Parathyroid adenoma (tissue), 2 donors: Measurements from ENCODE around the gene NAA25.
"Not testable (repeated sequence)": the region's sequence is repeated elsewhere in the genome, so short reads cannot be mapped to it uniquely, and the experiment has no call there.

Experiments used
- H2AFZ ChIP-seq: fragments of 300-600 bp; sonication (generic); one replicate; pipeline ENCODE4 v1.7.0; 2017; ENCODE audit warnings: antibody characterized with exemption, mild to moderate bottlenecking
- H3K27ac ChIP-seq: fragments of 300-600 bp; sonication (generic); one replicate; pipeline ENCODE4 v1.7.0; 2017
- H3K27me3 ChIP-seq: fragments of 300-600 bp; sonication (generic); one replicate; pipeline ENCODE4 v1.7.0; 2017; ENCODE audit warnings: low read length; ENCODE audit not compliant: control insufficient read depth, insufficient read depth
- H3K36me3 ChIP-seq: fragments of 300-600 bp; sonication (generic); one replicate; pipeline ENCODE4 v1.7.0; 2017; ENCODE audit warnings: low read length; ENCODE audit not compliant: control insufficient read depth, insufficient read depth
- H3K4me1 ChIP-seq: fragments of 300-600 bp; sonication (generic); one replicate; pipeline ENCODE4 v1.7.0; 2017; ENCODE audit warnings: control low read depth
- H3K4me2 ChIP-seq: fragments of 300-600 bp; sonication (generic); one replicate; pipeline ENCODE4 v1.7.0; 2017; ENCODE audit warnings: low read length
- H3K4me3 ChIP-seq: fragments of 300-600 bp; sonication (generic); one replicate; pipeline ENCODE4 v1.7.0; 2017; ENCODE audit warnings: low read depth, low read length
- H3K79me2 ChIP-seq: fragments of 300-600 bp; sonication (generic); one replicate; pipeline ENCODE4 v1.7.0; 2017; ENCODE audit warnings: control low read depth
- H3K9ac ChIP-seq: fragments of 300-600 bp; sonication (generic); one replicate; pipeline ENCODE4 v1.7.0; 2017; ENCODE audit warnings: mild to moderate bottlenecking
- H3K9me3 ChIP-seq: fragments of 300-600 bp; sonication (generic); one replicate; pipeline ENCODE4 v1.7.0; 2017; ENCODE audit warnings: low read length; ENCODE audit not compliant: control insufficient read depth
- CTCF ChIP-seq: fragments of 300-600 bp; sonication (generic); IDR thresholded peaks from one replicate; pipeline ENCODE4 v1.7.0; 2017; ENCODE audit warnings: antibody characterized with exemption, mild to moderate bottlenecking
- donor health status: primary hyperparathyroidism.

NAA25 gene

GRCh38 chr12:112103758-112104503, 4.7 kb downstream of the NAA25 start:
- no peak overlapping the region for H3K9ac ChIP-seq
- no peaks in the 10 kb centered on the region for H3K4me1 ChIP-seq
- H3K27me3 ChIP-seq = no peaks in the 10 kb centered on the region
- no peak overlapping the region for H3K4me2 ChIP-seq
- no peaks in the 10 kb centered on the region for H3K36me3 ChIP-seq
- H3K79me2 ChIP-seq = peaks cover 40% of the 10 kb centered on the region
- H3K9me3 ChIP-seq = no peaks in the 10 kb centered on the region
- H2AFZ ChIP-seq = no peak overlapping the region
- H3K4me3 ChIP-seq = no peak overlapping the region
- TF ChIP-seq CTCF = no peak
- H3K27ac ChIP-seq = no peak overlapping the region

GRCh38 chr12:112102746-112103145, 5.8 kb downstream of the NAA25 start:
- H3K27me3 ChIP-seq, H3K4me3 ChIP-seq, H3K4me2 ChIP-seq, H3K27ac ChIP-seq, H3K9me3 ChIP-seq, H3K9ac ChIP-seq, H3K4me1 ChIP-seq, H2AFZ ChIP-seq, H3K36me3 ChIP-seq: not testable (repeated sequence)
- peaks cover 36% of the 10 kb centered on the region for H3K79me2 ChIP-seq

- Histone ChIP-seq H3K9me3 (no peaks in the 10 kb centered on the region), H3K27ac (no peak overlapping the region), H2AFZ (no peak overlapping the region), H3K36me3 (no peaks in the 10 kb centered on the region), H3K4me1 (no peaks in the 10 kb centered on the region), H3K4me3 (no peak overlapping the region), H3K9ac (no peak overlapping the region), H3K79me2 (peaks cover 31% of the 10 kb centered on the region), H3K4me2 (no peak overlapping the region), H3K27me3 (no peaks in the 10 kb centered on the region)
- TF ChIP-seq CTCF = no peak
Measured at GRCh38 chr12:112102127-112102526, 6.5 kb downstream of the NAA25 start.

GRCh38 chr12:112100500-112100899, 8.1 kb downstream of the NAA25 start:
- not testable (repeated sequence) for H2AFZ ChIP-seq, H3K4me3 ChIP-seq, H3K27me3 ChIP-seq, H3K27ac ChIP-seq, H3K4me1 ChIP-seq, H3K36me3 ChIP-seq, H3K4me2 ChIP-seq, H3K9ac ChIP-seq, H3K9me3 ChIP-seq
- H3K79me2 ChIP-seq = peaks cover 36% of the 10 kb centered on the region

GRCh38 chr12:112097641-112098040, 10.9 kb downstream of the NAA25 start:
- H3K9ac ChIP-seq = no peak overlapping the region
- H3K79me2 ChIP-seq = peaks cover 25% of the 10 kb centered on the region
- TF ChIP-seq CTCF = no peak
- no peaks in the 10 kb centered on the region for H3K9me3 ChIP-seq
- no peaks in the 10 kb centered on the region for H3K27me3 ChIP-seq
- H3K4me2 ChIP-seq = no peak overlapping the region
- H3K4me3 ChIP-seq = no peak overlapping the region
- H3K27ac ChIP-seq = no peak overlapping the region
- no peaks in the 10 kb centered on the region for H3K4me1 ChIP-seq
- no peaks in the 10 kb centered on the region for H3K36me3 ChIP-seq
- no peak overlapping the region for H2AFZ ChIP-seq

GRCh38 chr12:112096667-112097066, 11.9 kb downstream of the NAA25 start:
- peaks cover 23% of the 10 kb centered on the region for H3K79me2 ChIP-seq
- no peak overlapping the region for H2AFZ ChIP-seq
- no peak overlapping the region for H3K4me2 ChIP-seq
- H3K36me3 ChIP-seq = no peaks in the 10 kb centered on the region
- H3K9me3 ChIP-seq = no peaks in the 10 kb centered on the region
- no peaks in the 10 kb centered on the region for H3K4me1 ChIP-seq
- no peak for TF ChIP-seq CTCF
- H3K4me3 ChIP-seq = no peak overlapping the region
- H3K9ac ChIP-seq = no peak overlapping the region
- no peaks in the 10 kb centered on the region for H3K27me3 ChIP-seq
- no peak overlapping the region for H3K27ac ChIP-seq
